ENCODE data around the gene STON1.

STON1 gene

GRCh38 chr2:48626047-48626446 is 96.1 kb downstream of the STON1 start:
- DNase-seq = no peak

GRCh38 chr2:48633143-48633542 is 103.2 kb downstream of the STON1 start:
- no peak for DNase-seq

GRCh38 chr2:48635786-48636185 is 105.8 kb downstream of the STON1 start:
- DNase-seq = no peak

- DNase-seq = no peak
Measured at GRCh38 chr2:48638261-48638660, 108.3 kb downstream of the STON1 start.
